HG03460 (cell line): ENCODE measurements around the gene GLDN.
"Not testable (repeated sequence)": the region's sequence is repeated elsewhere in the genome, so short reads cannot be mapped to it uniquely, and the experiment has no call there.

Experiments used
- ATAC-seq: cut with Tn5 transposase; IDR thresholded peaks from one replicate; pipeline ENCODE4 v1.9.1; 2021; ENCODE audit not compliant: unreplicated experiment

Gene GLDN

DNA sequence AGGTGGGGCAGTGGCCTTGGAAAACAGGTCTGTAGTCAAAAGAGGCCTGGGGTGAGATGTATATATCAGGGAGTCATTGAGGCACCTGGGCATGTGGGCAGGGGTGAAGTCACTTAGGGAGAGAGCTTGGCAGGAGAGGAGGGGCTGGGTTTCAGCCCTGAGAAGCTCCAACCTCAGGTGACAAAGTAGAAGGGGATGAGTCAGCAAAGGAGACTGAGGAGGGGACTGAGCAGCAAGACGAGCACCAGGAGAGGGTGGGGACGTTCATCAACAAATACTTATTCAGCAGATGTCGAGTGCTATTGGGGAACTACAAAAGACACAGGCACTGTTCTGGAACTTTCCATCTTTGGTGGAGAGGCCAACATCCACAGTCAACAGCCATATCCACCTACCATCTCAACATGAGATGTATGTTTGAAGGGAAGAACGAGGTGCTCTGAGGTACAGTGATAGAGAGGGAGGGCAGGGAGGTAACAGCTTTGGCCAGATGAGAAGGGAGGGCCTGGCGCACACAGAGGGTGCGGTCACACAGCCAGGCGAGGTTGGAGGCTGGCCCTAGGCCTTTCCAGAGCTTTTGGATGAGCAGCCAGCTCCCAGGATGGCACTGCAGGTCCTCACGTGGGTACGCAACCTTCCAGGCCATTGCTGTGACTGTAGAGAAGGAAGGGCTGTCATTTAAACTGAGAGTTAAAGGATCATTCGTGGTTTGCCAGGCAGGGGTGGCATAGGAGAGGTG is 45.7 kb downstream of the GLDN start:
- no peak for ATAC-seq

DNA sequence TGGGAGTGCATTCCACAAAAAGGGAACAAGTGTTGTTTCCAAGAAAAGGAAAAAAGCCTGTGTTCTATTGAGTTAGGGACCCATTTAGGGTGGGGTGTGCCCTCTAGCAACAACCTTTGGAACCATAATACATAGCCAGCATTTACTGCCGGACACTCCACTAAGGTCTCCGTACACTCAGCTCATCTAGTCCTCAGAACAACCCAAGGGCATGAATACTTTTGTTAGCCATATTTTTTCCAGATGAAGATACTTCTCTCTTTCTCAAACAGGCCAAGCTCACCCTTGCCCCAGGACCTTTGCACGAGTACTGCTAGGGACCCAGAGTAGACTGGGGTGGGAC is 46.2 kb downstream of the GLDN start:
- no peak for ATAC-seq

DNA sequence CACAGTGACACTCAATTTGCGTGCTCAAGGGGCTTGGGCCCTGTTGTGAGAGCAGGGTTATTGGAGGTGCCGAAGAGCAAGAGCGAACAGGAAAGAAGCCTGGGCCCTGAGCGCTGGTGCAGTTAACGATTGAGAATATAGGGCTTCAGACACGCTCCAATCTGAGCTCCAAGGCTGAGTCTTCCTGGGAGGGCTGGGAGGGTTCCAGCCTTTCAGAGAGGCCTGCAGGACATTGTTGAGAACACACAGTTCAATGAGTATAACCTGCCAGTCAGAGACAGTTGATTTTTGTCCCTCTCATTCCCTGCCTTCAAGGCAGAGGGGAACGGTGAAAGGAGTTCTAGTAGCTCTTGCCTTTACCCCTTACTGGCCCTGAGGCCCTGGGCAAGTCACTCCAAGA is 47.3 kb downstream of the GLDN start:
- no peak for ATAC-seq

DNA sequence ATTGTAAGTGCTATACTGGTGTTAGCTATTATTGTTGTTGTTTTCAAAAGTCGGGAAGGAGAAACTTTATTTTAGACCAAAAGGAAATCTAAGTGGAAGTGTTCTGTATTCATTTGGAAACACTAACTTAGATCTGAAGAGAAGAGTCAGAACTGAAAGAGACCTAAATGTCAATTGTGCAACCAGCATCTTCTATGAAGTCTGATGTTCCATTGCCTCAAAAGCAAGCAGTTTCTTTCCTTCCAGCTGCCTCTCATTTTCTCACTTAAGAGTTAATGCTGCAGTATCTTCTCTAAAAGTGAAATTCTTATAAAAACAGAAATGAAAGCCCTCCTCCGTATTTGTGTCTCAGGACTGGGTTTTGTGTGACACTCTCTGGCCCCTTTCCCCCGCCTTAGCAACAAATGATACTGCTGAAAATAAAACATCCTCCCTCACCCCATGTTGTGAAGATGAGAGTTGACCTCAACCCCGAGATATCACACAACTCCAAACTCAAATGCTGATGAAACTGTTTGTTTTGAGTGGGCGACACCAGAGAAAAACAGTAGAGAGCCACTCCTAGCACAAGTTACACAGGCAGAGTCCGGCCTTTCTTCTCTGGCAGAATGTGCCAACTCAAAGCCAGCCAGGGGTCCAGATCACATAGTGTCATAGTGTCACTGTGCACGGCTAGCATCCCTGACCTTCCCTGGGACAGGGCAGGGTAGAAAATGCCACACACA is 48.9 kb downstream of the GLDN start:
- ATAC-seq = no peak

DNA sequence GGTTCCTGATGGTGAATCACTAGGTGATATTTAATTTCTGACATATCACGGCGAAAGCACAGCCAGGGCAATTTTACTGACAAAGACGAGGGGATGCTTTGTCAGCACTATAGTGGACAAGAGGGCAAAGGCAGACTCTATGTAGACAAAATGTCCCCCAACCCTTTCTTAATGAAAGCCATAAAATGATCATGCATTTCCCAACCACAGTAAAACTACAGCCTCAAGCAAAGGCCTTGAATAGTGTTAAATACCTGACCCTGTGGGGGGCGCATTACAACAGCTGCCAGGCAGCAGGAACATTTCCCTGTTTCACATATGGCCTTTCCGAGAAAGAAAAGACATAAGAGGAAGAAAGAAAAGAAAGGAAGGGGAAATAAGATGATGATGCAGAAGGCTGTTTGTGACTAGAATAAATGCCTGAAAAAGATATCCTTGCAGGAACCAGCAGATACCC is 49.5 kb downstream of the GLDN start:
- ATAC-seq = no peak

DNA sequence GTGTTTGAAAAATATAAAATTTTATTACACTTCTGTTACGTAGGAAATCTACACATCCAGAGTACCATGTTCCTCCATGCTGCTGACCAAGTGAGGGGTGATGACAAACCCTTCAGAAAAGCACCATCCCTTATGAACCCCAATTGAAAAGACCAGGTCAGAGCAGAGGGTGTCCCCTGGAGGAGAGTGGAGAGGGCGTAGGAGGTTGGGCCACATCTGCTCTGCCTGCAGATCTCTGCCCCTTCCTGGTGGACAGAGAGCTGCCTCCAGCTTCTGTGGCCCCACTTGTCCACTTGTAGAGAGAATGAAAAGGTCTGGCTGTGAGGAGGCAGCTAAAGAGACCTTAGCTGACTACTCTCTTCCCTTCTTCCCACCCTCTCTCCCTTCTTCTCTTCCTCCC is 55.5 kb downstream of the GLDN start:
- no peak for ATAC-seq

DNA sequence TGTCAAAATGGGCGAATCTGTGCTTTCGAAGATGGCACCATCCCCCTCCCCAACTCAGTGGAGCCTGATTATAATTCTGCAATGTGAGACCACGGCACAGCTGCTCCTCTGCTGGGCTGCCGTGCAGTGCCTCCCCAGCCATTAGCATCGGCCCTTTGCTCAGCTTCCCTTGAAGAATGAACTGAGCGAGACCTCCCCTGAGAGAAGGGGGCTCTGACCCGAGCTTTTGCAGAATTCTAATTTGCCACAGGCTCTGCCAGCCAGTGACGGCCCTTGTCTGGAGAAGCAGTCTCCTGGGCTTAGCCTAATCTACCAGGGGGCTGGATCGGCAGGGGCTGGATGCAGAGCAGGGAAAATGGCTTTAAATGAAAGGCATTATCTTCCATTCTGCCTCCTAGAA is 57.2 kb downstream of the GLDN start:
- ATAC-seq = no peak

DNA sequence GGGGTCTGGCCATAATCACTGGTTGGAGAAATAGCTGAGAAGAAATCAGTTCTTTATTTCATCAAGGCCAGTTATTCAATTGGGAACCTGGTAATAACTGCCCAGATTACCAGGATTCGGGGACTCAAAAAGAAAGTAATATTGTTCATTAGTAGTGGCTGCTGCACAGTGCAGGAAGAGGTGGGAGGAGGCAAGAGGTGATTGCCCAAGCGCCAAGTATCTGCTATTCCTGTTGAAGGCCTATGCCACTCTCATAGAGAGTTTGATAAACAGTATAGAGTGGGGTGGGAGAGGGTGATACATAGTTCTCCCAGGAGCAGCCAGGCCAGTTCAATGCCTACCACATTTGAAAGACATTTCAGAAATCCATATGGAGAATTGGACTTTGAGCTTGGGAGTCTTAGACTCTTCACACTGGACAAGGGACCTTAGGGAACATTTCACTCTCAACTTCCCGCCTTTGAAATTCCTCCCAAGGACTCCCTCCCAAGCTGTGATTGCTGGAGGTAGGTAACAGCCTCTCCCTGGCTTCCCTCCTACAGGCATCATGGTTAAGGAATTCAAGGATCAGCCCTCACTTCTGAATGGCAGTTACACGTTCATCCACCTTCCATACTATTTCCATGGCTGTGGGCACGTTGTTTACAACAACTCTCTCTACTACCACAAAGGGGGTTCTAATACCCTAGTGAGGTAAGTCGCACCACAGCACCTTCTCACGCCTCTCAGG is 59.8 kb downstream of the GLDN start:
- no peak for ATAC-seq

DNA sequence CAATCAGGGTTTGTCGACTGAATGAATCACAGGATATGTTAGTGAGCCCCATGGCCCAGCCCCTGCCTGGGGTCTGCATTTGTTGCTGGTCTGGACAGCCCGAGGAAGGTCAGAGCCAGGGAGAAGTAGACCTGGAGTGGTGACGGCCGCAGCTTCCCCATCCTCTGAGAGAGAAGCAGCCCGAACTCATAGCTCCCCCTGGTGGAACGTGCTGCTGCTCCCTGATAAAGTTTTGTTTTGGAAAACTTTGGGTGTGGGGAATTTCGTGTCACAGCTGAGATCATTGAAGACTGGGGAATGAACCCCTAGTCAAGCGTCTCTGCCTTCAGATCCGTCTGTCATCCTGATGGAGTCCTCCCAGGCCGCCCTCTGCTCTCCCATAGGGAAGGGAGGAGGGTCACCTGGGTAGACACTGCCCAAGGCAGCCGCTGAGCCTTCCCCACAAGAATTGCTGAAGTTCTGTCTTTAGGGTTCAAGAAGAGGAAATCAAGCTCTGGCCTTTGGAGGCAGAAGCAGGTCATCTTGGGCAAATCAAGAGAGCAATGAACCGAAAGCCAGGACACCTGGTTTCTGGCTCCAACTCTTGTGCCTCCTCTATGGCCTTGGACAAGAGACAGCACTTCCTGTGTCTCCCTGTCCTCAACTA is 60.5 kb downstream of the GLDN start:
- no peak for ATAC-seq

DNA sequence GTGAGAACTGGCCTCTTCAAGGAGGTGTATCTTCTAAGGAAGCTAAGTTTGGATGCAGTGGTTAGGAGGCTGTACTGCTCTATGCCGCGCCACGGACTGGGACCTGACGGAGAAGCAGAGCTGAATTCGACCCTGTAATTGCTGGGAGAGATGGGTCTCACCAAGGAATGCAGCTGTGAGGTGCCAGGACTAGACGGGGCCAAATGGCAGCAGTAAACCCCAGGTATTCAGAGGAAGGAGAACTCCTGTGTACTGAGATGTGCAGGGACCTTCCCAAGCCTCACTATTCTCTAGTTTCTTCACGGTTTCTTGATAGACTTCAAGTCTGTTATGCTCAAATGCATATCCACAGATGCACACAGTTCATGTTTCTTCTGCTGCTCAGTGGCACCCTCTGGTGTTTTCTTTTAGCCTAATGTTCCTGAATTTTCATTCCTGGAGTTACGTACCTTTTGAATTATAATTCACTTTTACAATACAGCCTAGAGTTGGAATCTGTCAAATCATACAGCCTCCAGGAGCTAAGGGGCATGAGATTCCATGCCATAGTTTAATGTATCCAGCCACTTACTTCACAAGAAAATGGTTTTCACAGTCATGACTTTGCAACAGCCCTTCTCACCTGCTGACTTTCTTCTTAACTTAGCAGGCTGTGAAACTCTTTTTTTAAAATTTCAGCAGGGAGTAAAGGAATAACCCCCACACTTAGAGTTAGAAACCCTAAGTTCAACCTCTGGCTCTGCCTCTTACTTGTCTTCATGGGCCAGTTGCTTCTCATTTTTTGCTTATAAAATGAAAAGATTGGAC is 61.8 kb downstream of the GLDN start:
- no peak for ATAC-seq

DNA sequence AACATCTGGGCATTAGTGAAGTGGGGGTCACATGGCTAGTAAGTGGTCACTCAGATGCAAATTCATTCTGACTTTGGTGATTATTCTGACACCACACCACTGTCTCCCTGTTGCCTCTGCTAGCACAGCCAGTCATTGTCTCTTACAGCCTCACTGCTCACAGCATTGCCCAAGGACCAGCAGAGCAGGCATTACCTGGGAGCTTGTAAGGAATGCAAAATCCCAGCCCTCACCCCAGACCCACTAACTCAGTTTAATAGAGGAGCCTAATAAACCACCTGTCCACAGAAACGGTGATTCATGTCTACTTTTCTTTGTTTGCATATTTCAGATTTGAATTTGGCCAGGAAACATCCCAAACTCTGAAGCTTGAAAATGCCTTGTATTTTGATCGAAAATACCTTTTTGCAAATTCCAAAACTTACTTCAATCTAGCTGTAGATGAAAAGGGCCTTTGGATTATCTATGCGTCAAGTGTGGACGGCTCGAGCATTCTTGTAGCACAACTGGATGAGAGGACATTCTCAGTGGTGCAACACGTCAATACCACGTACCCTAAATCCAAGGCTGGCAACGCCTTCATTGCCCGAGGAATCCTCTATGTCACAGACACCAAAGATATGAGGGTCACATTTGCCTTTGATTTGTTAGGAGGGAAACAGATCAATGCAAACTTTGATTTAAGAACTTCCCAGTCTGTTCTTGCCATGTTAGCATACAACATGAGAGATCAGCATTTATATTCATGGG is 62.7 kb downstream of the GLDN start:
- no peak for ATAC-seq

DNA sequence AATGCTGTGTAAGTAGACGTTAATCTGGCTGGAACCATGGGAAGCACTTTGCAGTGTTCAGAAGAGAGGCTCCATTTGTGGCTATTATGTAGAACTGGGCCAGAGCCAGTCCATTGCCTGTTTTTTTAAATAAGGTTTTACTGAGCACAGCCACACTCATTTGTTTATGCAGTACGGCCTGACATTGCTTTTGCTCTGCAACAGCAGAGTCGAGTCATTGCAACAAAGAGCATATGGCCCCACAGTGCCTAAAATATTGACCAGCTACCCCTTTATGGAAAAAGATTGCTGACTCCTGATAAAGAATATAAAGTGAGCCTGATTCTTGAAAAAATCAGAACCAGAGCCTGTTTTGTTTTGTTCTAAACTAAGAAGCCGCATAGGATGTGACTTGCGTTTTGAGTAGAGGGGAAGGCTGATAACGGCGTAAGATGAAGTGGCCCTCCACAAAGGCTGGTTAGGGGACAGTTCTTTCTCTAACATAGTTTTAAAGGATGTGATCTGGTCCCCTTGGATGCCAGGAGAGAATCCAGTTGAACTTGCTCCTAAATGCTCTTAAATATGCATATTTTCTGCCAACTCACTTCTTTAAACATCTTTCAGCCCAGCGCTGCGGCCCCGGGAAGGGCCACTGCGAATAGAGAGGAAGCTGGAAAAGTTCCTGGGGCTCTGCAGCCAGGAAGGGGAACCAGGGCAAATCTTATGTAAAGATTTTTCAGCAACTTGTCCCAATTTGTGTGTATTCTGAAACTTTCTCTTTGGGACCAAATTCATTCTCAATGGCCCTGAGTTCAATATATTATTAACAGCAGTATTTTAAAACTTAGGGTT is 64.5 kb downstream of the GLDN start:
- ATAC-seq = no peak

DNA sequence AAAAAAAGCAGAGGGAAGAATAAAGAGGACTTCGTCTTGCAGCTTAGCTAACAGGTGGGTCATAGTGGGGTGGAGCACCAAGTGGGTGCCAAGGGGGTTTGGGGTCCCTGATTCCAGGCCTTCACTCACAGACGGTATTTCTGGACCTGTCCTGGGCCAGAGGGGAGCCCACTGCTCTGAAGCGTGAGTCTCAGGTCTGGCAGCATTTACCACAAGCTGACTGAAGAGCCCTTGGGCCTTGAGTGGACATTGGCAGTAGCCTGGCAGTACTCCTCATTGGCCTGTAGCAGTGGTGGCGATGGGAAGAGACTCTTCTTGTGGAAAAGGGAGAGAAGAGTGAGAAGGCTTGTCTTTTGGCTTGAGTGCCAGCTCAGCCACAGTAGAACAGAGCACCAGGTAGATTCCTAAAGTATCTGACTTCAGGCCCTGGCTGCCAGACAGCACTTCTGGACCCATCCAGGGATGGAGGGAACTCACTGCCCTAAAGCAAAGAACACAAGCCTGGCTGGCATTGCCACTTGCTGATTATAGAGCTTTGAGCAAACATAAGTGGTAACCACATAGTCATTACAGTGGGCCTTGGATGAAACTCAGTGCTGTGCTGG is 72.9 kb downstream of the GLDN start:
- no peak for ATAC-seq

DNA sequence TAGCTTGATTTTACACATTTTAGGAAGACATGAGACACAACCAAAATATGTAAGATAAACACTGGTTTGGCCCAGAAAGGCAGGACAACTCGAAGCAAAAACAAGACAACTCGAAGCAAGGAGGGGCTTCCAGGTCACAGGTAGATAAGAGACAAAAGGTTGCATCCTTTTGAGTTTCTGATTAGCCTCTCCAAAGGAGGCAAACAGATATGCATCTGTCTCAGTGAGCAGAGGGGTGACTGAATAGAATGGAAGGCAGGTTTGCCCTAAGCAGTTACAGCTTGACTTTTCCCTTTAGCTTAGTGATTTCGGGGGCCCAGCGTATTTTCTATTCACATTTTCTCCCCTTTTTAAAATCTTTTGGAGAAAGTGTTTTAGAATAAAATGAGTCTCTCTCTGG is 74.7 kb downstream of the GLDN start:
- ATAC-seq = no peak

DNA sequence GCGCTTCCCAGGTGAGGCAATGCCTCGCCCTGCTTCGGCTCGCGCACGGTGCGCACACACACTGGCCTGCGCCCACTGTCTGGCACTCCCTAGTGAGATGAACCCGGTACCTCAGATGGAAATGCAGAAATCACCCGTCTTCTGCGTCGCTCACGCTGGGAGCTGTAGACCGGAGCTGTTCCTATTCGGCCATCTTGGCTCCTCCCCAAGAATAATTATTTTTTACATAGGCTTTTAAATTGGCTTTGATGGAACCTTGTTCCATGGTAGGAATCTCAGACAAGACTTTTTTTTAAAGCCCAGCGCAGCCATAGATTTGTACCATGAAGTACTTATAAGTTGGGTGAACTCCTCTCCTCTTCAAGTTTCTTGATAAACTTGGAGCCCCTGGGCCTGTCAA is 81.6 kb downstream of the GLDN start:
- not testable (repeated sequence) for ATAC-seq

DNA sequence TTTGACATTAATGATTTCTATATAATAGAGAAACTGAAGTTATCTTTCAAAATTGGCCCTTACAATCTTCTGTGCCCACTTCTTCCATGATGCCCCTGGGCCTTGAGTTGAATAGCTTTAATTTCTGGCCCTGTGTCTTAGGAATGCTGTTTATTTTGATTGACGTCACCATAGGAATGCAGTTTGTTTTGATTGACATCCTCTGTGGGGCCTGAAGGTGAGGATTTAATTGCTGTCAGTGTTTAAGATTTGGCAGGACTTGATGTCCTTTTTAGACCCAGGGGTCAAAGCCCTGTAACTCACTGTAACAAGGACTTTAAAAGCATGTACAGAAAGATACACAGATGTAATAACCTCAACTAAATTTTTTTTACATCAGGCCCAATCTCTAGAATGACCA is 83.3 kb downstream of the GLDN start:
- ATAC-seq = no peak

DNA sequence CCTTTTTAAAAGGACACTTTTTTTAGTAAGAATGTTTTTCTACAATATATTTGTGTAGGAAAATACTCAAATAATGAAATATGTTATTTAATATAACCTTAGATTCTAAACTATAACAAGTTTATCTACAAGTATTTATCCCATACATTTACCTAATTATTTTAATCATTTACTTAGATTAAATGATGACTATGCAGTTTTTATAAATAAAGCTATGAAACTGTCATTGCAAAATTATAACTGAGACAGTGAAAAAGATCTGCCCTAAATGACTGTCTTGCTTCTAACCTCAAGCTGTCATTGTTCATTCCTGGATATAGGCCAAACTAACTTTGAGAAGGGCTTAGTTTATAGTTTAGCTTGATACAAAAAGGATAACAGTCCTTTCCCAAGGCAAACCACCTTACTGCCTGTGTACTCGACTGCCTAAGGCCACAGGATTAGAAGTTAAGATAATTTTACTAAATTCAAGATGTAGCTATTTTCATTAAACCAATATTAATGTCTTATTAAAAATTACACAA is 84.1 kb downstream of the GLDN start:
- ATAC-seq = no peak

DNA sequence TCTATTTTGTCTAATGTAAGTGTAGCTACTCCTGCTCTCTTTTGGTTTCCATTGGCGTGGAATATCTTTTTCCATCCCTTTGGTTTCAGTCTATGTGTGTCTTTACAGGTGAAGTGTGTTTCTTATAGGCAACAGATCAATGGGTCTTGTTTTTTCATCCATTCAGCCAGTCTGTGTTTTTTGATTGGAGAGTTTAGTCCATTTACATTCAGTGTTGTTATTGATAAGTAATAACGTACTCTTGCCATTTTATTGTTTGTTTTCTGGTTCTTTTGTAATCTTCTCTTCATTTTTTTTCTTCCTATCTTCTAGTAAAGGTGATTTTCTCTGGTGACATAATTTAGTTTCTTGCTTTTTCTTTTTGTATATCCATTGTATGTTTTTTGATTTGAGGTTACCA is 97.1 kb downstream of the GLDN start:
- no peak for ATAC-seq
